Endothelial cell of umbilical vein (primary cell): Measurements from ENCODE around the gene SWSAP1. TPM values are rescaled to one million over a fixed set of nuclear protein-coding genes. Genes with fewer than 3 reads are reported as not detected.
A peak's percentile ranks its signal among the peaks of the same experiment; 100 is the strongest.

Source experiments
- BruUV-seq: library from RNA; stranded (reverse); fragments of 400-500 nt; replicated peaks from 2 replicates; lab custom pipeline; 2021; lab: Mats Ljungman, UMichigan
- CTCF ChIA-PET: fragments of 300-600, 350-600 bp; sonication (Branson Sonifier 250); formaldehyde crosslinking; loops from one replicate; lab custom pipeline; 2021; ENCODE audit warnings: antibody characterized with exemption, inconsistent platforms; lab: Charles Lee
- POLR2A ChIA-PET: fragments of 300-600, 350-600 bp; sonication (Branson Sonifier 250); formaldehyde crosslinking; loops from one replicate; lab custom pipeline; 2021; ENCODE audit warnings: antibody characterized with exemption, inconsistent platforms; lab: Charles Lee
- DNase-seq: peaks from one replicate; pipeline ENCODE4 v3.0.0-alpha.2; 2011; ENCODE audit warnings: low read depth, low spot score
- FAIRE-seq: peaks from 2 replicates; lab custom pipeline; 2011; peaks lifted over from hg19 to GRCh38; lab: Jason Lieb, UNC
- H2AFZ ChIP-seq: 2 replicates; pipeline ENCODE4 v1.6.0; 2012; ENCODE audit warnings: low read depth, low read length, control low read depth, inconsistent platforms
- H3K27ac ChIP-seq: 2 replicates; pipeline ENCODE4 v1.5.1; 2011; ENCODE audit warnings: low read depth, mild to moderate bottlenecking, control low read depth, low read length, moderate library complexity; ENCODE audit not compliant: insufficient read depth
- H3K27me3 ChIP-seq, 2 experiments: 2 replicates each; pipeline versions ENCODE4 v1.6.0 to v1.6.1; 2011; ENCODE audit warnings: low read length in 2 of 2, mixed read lengths in 1 of 2; ENCODE audit not compliant: control insufficient read depth in 2 of 2, insufficient read depth in 2 of 2
- H3K36me3 ChIP-seq, 2 experiments: 2 replicates in 1 of 2; 3 replicates in 1 of 2; pipeline ENCODE4 v1.5.1; 2011; ENCODE audit warnings: low read length in 2 of 2, mild to moderate bottlenecking in 1 of 2, moderate library complexity in 1 of 2; ENCODE audit not compliant: control insufficient read depth in 2 of 2, insufficient read depth in 2 of 2; ENCODE audit errors: extremely low read depth in 1 of 2
- H3K4me1 ChIP-seq: 3 replicates; pipeline ENCODE4 v1.5.1; 2011; ENCODE audit warnings: mild to moderate bottlenecking, low read length; ENCODE audit not compliant: control insufficient read depth, insufficient read depth; ENCODE audit errors: extremely low read depth
- H3K4me2 ChIP-seq: 2 replicates; pipeline ENCODE4 v1.6.1; 2011; ENCODE audit warnings: low read length, control low read depth, mixed read lengths; ENCODE audit not compliant: insufficient read depth
- H3K4me3 ChIP-seq, 3 experiments: fragments of 200-600 bp in 1 of 3; sonication (generic), shearing (Covaris generic) in 1 of 3; replicated peaks in 1 of 3; 2 replicates each; pipeline ENCODE4 v1.5.1; 2011 to 2016; ENCODE audit warnings: control low read depth in 3 of 3, low read length in 3 of 3, mild to moderate bottlenecking in 2 of 3, inconsistent platforms in 1 of 3, low read depth in 1 of 3, moderate library complexity in 1 of 3; ENCODE audit not compliant: insufficient read depth in 1 of 3
- H3K79me2 ChIP-seq: 2 replicates; pipeline ENCODE4 v1.6.0; 2012; ENCODE audit warnings: low read length, inconsistent platforms; ENCODE audit not compliant: control insufficient read depth, insufficient read depth
- H3K9ac ChIP-seq: replicated peaks from 2 replicates; pipeline ENCODE3; 2011; ENCODE audit warnings: low read length, control low read depth; ENCODE audit not compliant: insufficient read depth; ENCODE audit errors: extremely low read depth
- H3K9me1 ChIP-seq: replicated peaks from 3 replicates; pipeline ENCODE4 v1.6.0; 2011; ENCODE audit warnings: mild to moderate bottlenecking, low read length; ENCODE audit not compliant: control insufficient read depth, insufficient read depth; ENCODE audit errors: extremely low read depth
- H3K9me3 ChIP-seq: replicated peaks from 2 replicates; pipeline ENCODE4 v1.5.1; 2012; ENCODE audit warnings: low read length, inconsistent platforms; ENCODE audit not compliant: control insufficient read depth, insufficient read depth
- H4K20me1 ChIP-seq: replicated peaks from 2 replicates; pipeline ENCODE3; 2011; ENCODE audit warnings: mild to moderate bottlenecking, low read length; ENCODE audit not compliant: control insufficient read depth, insufficient read depth; ENCODE audit errors: extremely low read depth
- EZH2 ChIP-seq: IDR thresholded peaks from 2 replicates; pipeline ENCODE4 v1.6.1; 2012; ENCODE audit warnings: borderline replicate concordance, low read depth, mild to moderate bottlenecking, moderate library complexity, low read length, inconsistent platforms; ENCODE audit not compliant: severe bottlenecking
- FOS ChIP-seq: IDR thresholded peaks from 2 replicates; pipeline ENCODE4 v1.6.1; 2011; ENCODE audit warnings: mild to moderate bottlenecking, low read length, moderate library complexity, borderline replicate concordance; ENCODE audit not compliant: insufficient read depth
- GATA2 ChIP-seq: IDR thresholded peaks from 2 replicates; pipeline ENCODE4 v1.7.0; 2011; ENCODE audit warnings: low read depth, mild to moderate bottlenecking, moderate library complexity, mixed read lengths, low read length; ENCODE audit not compliant: insufficient read length, insufficient read depth
- JUN ChIP-seq: IDR thresholded peaks from 2 replicates; pipeline ENCODE4 v1.6.1; 2011; ENCODE audit warnings: borderline replicate concordance, low read depth; ENCODE audit not compliant: insufficient read length, insufficient read depth
- MYC ChIP-seq: IDR thresholded peaks from one replicate; pipeline ENCODE4 v1.6.1; 2011; ENCODE audit warnings: mild to moderate bottlenecking, low read depth, low read length
- POLR2A ChIP-seq: IDR thresholded peaks from 2 replicates; pipeline ENCODE4 v1.6.1; 2012; ENCODE audit warnings: low read depth, mild to moderate bottlenecking, control low read depth, low read length
- POLR2AphosphoS5 ChIP-seq: IDR thresholded peaks from 2 replicates; pipeline ENCODE4 v1.6.1; 2012; ENCODE audit warnings: low read depth, mild to moderate bottlenecking, control low read depth, low read length, moderate library complexity; ENCODE audit not compliant: insufficient read depth
- dilution Hi-C: fragments of 300-500 bp; cut with MboI; formaldehyde crosslinking; loops from one replicate; pipeline ENCODE4 v1.15.0; 2019; ENCODE audit warnings: low sequenced_read_pairs; ENCODE audit not compliant: extremely low pct_ligation_motif_present
- intact Hi-C: fragments of 100-400 bp; cut with micrococcal nuclease; formaldehyde crosslinking; loops from one replicate; pipeline ENCODE4 v1.10.0; 2022
- polyA plus RNA-seq, 4 experiments: library from polyadenylated mRNA; depleted of rRNA in 3 of 4; stranded (reverse) in 3 of 4; unstranded in 1 of 4; fragments of >200 nt; gene quantifications; 2 replicates each; pipeline versions ENCODE4 v1.2.1 to v1.2.3, GENCODE V29; 2011 to 2012; ENCODE audit warnings: missing spikeins in 1 of 4
- total RNA-seq: library from RNA; stranded (reverse); gene quantifications from 2 replicates; pipeline ENCODE4 v1.2.3, GENCODE V29; 2021
- TF ChIP-seq, protein P1 (sequence below), 2 donors: IDR thresholded peaks; 1 replicate in 1 of 2; 2 replicates in 1 of 2; pipeline ENCODE4 v1.5.1; 2011; ENCODE audit warnings: low read length in 2 of 2, mild to moderate bottlenecking in 2 of 2, moderate library complexity in 2 of 2, control low read depth in 1 of 2, inconsistent platforms in 1 of 2, low read depth in 1 of 2; ENCODE audit not compliant: insufficient read depth in 1 of 2; ENCODE audit errors: extremely low read depth in 1 of 2
- TF ChIP-seq, protein P2 (sequence below): IDR thresholded peaks from 2 replicates; pipeline ENCODE4 v1.6.1; 2011; ENCODE audit not compliant: insufficient read depth, insufficient read length

The SWSAP1 gene
- total and polyA plus RNA-seq, 2 donors (not counting 3 experiments of a cell fraction or from before 2014, with no cell fraction given) = 3.7 to 4.4 TPM

DNA sequence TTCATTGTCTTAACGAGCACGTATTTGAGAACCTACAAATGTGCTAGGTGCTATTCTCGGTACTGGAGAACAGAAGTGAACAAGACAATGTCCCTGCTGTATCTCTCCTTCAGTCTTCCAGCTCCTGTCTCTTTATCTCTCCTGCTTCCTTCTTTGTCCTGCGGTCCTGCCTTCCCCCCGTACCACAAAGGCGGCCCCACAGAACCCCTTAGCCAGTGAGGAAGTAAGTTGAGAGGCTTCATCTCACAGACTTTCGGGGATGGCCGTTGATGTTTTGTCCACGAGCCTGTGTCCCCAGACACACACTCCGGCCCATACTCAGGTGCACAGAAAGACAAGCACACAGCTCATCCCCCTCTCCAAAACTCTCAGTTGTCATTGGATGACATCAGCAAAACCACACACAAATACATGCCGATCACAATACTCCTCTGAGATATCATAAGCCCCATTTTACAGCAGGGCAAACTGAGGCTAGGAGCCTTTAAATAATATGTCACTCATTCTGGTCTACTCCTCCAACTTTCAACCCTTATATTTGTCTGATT, 507 bp upstream of the SWSAP1 start:
- CTCF ChIA-PET = interaction anchor here (1.4 to 2.8 kb wide), 6 partner anchors 10 to 108 kb away, joined by 3 to 20 read pairs (median 7); partner anchors contain the start of genes CCDC159, EPOR, ODAD3 and PRKCSH

More for the DNA sequence above, 507 bp upstream of the SWSAP1 start:
- H3K4me2 ChIP-seq = peak overlapping the region; percentile 77
- H4K20me1 ChIP-seq = no peaks in the 10 kb centered on the region
- TF ChIP-seq POLR2A = no peak
- no peak for TF ChIP-seq FOS
- TF ChIP-seq, protein P1, sequence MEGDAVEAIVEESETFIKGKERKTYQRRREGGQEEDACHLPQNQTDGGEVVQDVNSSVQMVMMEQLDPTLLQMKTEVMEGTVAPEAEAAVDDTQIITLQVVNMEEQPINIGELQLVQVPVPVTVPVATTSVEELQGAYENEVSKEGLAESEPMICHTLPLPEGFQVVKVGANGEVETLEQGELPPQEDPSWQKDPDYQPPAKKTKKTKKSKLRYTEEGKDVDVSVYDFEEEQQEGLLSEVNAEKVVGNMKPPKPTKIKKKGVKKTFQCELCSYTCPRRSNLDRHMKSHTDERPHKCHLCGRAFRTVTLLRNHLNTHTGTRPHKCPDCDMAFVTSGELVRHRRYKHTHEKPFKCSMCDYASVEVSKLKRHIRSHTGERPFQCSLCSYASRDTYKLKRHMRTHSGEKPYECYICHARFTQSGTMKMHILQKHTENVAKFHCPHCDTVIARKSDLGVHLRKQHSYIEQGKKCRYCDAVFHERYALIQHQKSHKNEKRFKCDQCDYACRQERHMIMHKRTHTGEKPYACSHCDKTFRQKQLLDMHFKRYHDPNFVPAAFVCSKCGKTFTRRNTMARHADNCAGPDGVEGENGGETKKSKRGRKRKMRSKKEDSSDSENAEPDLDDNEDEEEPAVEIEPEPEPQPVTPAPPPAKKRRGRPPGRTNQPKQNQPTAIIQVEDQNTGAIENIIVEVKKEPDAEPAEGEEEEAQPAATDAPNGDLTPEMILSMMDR (IDR thresholded peaks at IDR 0.05; ENCODE audit: extremely low read depth in 1 of 2, insufficient read depth in 1 of 2, low read depth in 1 of 2, low read length in 2 of 2) = no peak
- no peak for TF ChIP-seq POLR2AphosphoS5
- no peak for TF ChIP-seq MYC
- TF ChIP-seq GATA2 = no peak
- no peak for TF ChIP-seq JUN
- no peak for TF ChIP-seq EZH2
- TF ChIP-seq, protein P2, sequence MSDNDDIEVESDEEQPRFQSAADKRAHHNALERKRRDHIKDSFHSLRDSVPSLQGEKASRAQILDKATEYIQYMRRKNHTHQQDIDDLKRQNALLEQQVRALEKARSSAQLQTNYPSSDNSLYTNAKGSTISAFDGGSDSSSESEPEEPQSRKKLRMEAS = no peak
- no TSS peak for BruUV-seq
- dilution Hi-C loops = no loop called here
- H2AFZ ChIP-seq = peak overlapping the region; percentile 16
- H3K27me3 ChIP-seq = no peaks in the 10 kb centered on the region
- peak overlapping the region in 2 of 3 experiments; percentile 56 to 57 for H3K4me3 ChIP-seq
- H3K36me3 ChIP-seq = no peaks in the 10 kb centered on the region
- intact Hi-C loops = loop anchor here (2.0 kb wide), 1 partner anchor 35 kb away; the partner anchor contains the start of gene RAB3D
- peaks cover 39% of the 10 kb centered on the region for H3K4me1 ChIP-seq
- no peak for DNase-seq
- no peak overlapping the region for H3K27ac ChIP-seq
- no peaks in the 10 kb centered on the region for H3K9me1 ChIP-seq
- POLR2A ChIA-PET = interaction anchor here (1.6 kb wide), 1 partner anchor 10 kb away, joined by 4 read pairs; the partner anchor contains the start of gene EPOR
- no peak for FAIRE-seq
- peaks cover 3% of the 10 kb centered on the region for H3K79me2 ChIP-seq
- peak overlapping the region; percentile 89 for H3K9ac ChIP-seq
- no peaks in the 10 kb centered on the region for H3K9me3 ChIP-seq
